Right renal cortex interstitium (tissue), 3 donors: ENCODE measurements around the gene GOLGA7B. TPM values are rescaled to one million over a fixed set of nuclear protein-coding genes. Genes with fewer than 3 reads are reported as not detected.
"Not testable (repeated sequence)": the region's sequence is repeated elsewhere in the genome, so short reads cannot be mapped to it uniquely, and the experiment has no call there.

ENCODE experiments used
- DNase-seq, 3 donors: peaks; one replicate each; pipeline ENCODE4 v3.0.0-alpha.2; 2013; ENCODE audit warnings: low read depth in 3 of 3, low spot score in 2 of 3
- polyA plus RNA-seq, 3 donors: library from polyadenylated mRNA; unstranded; fragments of 120-200 nt; gene quantifications; one replicate each; pipeline ENCODE4 v1.2.1, GENCODE V29; 2013; ENCODE audit not compliant: insufficient read length in 3 of 3

The GOLGA7B gene
- polyA plus RNA-seq, 3 donors = 0.42 to 0.51 (median 0.50) TPM

DNA sequence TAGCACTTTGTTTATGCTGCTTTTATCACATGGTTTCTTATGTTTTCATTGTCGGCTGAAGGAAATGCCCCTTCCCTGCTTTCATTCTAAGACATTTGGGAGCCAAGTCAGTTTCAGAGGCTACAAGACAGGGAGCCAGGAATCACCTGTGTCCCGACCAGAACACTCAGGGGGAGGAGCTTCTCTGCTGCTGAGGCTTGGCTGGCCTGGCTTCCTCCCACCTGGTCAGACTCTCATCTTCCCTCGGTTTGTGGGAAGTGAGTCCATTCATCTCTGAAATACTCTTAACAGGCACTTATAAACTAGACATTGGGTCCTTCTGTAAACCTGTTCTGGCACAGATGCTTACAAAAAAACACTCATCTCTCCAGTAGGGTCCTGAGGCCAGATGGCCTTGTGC, 19.6 kb upstream of the GOLGA7B start:
- DNase-seq = no peak

DNA sequence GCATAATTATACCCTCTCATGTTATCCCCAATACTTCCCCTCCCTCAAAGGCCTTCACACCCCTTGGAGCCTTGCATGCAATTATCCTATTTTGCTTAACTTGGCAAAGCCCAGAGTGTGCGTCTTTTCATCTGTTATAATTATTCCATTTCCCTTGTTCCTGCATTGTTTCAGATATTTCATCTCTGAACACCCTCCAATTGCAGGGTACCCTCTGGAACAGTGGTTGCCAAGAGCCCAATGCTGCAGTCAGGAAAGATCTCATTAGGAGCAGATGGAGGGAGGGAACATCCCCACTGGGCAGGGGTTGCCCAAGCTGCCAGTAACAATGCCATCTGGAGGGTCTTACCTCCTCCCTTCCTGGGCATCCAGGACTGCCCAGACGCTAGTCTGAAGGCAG, 18.4 kb upstream of the GOLGA7B start:
- no peak for DNase-seq

DNA sequence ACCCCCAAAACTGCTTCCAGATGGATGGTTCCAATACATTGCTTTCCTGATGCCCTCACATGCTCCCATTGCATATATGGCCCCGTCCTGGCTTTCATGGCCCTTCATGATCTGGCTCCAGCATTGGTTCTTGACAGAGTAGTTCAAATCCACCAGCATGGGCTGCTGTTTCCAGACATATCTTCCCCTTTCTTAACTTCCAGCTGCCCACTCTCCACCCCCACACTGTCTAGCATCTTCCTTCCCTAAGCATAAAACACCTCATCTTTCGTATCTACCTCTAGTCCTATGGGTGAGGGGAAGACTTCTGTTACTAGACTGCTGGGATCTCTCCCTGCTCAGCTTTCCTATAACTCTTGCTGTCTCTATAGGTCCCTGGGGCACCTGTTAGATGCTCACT, 13.2 kb upstream of the GOLGA7B start:
- DNase-seq = no peak

DNA sequence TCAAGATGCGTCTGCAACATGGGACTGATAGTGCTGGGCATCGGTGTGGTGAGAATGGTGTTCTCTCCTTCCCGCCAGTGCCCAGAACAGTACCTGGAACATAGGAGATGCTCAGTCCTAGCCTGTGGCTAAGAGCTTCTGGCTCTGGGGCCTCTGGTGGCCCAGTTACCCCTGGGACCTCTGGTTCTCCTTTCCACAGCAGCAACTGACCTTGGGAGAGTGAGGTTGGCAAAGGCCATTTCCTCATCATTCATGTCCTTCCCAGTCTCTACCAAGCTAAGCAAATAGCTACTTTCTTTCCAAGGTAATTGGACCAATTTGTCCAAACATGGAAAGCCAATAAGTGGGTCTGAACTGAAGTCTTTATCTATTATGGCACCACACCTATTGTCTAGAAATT, 11.6 kb upstream of the GOLGA7B start:
- no peak for DNase-seq

DNA sequence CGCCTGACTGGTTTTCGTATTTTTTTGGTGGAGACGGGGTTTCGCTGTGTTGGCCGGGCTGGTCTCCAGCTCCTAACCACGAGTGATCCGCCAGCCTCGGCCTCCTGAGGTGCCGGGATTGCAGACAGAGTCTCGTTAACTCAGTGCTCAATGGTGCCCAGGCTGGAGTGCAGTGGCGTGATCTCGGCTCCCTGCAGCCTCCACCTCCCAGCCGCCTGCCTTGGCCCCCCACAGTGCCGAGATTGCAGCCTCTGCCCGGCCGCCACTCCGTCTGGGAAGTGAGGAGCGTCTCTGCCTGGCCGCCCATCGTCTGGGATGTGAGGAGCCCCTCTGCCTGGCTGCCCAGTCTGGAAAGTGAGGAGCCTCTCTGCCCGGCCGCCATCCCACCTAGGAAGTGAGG, 8.5 kb upstream of the GOLGA7B start:
- DNase-seq = not testable (repeated sequence)

DNA sequence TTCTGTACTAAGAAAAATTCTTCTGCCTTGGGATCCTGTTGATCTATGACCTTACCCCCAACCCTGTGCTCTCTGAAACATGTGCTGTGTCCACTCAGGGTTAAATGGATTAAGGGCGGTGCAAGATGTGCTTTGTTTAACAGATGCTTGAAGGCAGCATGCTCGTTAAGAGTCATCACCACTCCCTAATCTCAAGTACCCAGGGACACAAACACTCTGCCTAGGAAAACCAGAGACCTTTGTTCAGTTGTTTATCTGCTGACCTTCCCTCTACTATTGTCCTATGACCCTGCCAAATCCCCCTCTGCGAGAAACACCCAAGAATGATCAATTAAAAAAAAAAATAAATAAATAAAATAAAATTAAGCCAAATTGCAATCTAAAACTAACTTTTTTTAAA, 7.5 kb upstream of the GOLGA7B start:
- not testable (repeated sequence) for DNase-seq

DNA sequence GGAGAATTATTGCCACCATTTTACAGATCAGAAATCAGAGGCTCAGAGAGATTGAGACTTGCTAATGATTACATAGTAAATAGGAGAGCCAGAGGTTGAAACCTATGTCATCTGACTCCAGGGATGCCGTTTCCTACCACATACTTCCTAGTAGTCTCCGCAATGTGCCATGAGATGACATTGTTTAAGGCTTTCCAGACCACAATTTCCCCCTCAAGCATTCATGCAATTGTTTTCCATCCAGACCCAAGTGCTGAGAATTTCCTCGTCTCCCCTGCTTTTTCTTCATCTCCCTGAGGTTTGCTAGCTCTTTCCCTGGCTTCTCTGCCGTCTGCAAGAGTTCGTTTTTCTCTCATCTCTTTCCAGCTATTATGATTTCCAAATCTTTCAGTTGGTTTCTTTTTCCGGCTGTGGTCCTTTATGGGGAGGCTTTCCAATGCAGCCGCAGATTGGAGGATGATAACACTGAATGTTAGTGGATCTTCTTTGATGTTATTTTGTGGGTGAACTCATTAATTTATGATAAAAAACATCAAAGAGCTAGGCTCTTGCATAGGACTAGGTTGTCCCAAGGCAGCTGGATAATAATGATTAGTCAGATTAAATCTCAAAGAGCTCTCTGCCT, 6.9 kb upstream of the GOLGA7B start:
- DNase-seq = no peak

DNA sequence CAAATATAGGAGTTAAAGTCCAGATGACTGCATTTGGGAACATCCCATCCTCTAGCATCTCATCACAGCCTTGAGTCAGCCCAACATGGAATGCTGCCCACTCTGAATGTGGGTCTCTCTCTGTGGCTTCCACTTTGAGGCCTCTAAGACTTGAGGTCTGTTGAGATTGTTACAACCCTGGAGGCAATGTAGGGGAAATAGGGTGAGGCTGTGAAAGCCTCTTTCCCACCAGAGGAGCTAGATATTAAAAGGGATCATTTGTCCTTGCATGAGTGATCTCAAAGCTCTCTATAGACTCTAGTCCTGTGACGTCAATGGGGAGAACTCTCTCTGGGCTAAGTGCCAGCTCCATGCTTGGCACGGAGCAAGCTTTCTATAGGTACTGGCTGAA, 6.4 kb upstream of the GOLGA7B start:
- no peak for DNase-seq

DNA sequence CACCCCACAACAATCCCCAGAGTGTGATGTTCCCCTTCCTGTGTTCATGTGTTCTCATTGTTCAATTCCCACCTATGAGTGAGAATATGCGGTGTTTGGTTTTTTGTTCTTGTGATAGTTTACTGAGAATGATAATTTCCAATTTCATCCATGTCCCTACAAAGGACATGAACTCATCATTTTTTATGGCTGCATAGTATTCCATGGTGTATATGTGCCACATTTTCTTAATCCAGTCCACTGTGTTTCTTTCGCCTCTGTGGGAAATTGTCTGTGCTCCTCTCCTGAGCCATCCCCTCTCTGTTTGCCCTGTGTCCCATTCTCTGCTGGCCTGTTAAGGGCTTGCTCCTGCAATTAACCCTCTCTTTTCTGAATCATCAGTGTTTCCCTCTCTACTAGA, 5.7 kb upstream of the GOLGA7B start:
- DNase-seq = not testable (repeated sequence)

DNA sequence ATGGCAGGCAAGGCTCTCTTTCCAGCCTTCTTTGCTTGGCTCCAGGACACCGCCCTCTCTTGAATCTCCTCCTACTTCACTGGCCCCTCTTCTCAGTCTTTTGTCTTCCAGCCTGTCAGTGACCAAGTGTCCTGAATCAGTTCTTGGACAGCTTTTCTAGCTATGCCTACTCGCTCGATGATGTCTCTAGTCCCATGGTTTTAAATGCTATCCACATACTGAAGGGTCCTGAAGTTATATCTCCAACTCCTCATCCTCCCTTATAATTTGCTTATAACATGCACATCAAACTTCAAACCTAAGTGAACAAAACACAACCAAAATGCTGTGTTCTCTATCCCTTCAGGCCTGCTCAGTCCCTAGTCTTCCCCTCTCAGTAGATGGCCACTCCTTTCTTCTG, 5.0 kb upstream of the GOLGA7B start:
- no peak for DNase-seq

DNA sequence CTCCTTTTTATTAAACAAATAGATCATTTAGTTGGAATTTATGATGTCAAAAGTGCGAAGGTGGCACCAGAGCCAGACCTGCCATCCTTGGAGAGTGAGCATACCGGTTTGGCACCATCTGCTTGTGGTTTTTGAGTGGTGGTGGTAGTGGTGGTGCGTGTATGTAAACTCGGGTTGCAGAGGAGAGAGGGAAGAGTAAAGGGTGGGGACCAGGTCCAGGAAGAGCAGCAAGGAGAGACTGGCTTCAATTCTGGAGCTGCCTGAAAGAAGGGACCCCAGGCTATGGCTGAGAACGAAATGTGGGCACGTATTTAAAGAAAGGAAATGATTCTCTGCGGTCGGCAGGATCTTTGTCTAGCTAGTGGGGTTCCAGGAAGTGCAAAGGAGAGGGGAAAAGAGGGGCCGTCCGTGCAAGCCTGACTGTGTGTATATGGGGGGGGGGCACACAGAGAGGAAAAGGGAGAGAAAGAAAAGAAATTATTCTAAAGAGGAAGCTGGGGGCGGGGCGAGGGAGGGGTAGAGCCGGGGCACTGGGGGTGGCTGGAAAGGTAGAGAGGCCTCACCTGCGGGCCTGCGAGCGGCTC, 448 bp upstream of the GOLGA7B start:
- DNase-seq = no peak

DNA sequence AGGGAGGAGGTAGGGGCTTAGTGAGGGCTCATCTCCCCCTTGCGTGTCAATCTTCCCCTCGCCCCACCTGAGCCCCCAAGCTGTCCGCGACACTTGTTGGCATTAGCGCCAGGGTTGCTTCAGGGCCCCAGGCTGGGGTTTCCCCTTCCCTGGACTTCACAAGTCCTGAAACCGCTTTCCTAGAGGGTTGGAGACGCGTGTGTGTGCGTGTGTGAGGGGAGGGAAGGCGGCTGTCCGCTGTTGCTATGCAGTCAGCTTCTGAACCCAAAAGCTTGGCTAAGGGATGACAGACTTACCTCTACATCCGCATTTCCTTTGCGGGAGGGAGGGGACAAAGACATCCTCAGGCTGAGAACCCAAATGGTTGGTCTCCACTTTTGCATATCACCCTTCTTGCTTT, 803 bp downstream of the GOLGA7B start:
- no peak for DNase-seq

DNA sequence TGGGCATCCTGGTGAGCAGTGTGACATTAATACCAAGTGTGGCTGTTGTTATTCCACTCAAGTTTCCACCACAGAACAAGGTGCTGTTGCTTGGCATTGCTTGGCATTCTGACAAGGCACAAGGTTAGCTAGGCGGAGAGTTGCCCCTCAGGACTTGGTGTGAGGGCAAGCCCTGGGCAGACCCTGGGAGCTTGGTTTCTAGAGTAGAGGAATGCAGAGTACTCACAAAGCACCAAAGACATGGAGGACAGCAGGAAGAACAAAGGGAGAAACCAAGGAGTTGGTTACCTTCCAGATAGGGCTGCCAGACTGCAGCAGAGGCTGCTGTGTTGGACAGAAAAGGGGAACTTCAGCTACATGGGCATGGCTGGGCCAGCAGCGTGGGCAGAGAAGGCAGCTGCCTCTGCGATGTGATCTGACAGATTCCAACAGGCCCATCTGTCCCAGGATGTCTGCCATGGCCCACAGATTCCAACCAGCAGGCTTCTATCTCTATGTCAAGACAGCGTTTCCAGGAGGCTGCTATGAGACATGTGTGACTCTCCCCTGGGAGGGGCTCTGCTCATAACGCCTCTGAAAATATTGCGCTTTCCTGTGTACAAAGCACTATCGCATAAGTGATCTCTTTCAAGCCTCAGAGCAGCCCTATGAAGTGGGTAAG, 1.8 kb downstream of the GOLGA7B start:
- DNase-seq = no peak

DNA sequence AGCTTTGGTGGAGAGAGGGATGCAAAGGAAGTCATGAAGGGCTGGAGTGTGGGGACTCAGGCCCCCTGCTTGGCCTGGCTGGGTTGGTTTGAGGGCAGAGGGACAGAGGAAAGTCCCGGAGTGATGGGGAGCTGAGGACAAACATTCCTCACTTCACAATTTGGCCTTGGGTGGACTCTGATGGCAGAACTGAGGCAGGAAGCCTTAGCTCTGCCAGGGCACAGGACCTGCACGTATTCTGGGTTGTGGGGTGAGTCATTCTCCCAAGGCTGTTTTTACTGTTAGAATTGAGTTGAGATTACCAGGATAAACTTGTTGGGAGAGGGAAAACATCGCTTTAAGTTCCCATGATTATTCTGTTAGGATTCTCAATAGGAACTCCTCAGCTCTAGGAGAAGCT, 2.6 kb downstream of the GOLGA7B start:
- DNase-seq = no peak

DNA sequence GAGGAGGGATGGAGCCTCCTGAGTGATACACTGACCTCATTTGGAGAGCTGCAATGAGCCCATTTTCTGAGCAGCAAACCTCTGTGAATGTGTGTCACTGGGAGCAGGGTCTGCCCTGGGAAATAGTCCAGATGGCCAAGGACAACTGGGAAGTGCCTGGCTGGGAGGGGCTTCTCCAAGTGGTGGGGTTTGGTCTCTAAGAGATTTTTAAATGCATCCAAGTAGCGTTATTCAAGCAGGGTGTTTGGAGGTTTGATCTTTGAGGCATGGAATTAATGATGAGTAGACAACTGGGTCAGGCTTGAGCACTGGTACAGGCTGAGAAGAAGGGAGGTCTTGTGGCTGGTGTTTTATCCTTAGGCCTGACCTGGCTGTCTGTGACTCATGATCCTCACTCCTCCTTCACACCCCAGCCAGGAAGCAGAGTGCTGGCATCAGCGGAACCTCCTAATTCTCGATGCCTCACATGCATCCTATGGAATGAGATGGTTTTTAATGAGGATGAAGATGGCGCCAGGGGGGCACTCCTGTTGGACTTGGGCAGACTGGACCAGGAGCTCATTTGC, 3.3 kb downstream of the GOLGA7B start:
- no peak for DNase-seq

DNA sequence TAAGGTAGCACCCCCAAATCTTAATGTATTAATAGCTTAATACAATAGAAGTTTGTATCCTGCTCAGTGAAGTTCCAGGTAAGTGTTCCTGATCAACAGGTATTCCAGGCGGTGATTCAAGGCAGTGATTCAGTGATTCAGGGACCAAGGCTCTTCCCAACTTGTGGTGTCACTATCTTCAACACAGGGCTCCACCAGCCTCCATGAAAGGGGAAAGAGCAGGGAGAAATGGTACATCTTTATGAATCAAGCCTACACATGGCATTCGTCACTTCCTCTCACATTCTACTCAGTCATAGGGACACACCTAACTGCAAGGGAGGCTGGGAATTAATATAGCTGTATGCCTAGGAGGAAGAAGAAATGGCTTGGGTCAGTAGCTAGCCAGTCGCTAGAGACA, 5.1 kb downstream of the GOLGA7B start:
- DNase-seq = no peak

DNA sequence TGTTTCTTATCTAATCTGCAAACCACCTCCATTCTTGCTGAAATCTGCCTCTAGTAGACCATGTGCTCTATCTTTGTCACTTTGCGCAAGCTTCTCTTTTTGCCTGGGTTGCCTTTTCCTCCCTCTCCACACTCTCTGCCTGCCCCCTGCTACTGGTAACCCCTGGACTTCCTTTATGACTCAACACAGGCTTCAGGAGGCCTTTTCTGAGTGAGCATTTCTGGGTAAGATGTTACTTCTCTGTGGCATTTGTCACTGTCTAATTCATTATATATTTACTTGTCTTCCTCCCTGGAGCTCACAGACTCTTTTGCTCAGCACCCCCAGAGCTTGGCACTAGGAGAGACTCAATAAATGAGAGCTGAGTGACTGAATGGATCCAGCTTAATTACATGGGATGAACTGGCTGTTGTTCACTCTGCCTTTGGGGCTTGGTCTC, 8.4 kb downstream of the GOLGA7B start:
- no peak for DNase-seq

DNA sequence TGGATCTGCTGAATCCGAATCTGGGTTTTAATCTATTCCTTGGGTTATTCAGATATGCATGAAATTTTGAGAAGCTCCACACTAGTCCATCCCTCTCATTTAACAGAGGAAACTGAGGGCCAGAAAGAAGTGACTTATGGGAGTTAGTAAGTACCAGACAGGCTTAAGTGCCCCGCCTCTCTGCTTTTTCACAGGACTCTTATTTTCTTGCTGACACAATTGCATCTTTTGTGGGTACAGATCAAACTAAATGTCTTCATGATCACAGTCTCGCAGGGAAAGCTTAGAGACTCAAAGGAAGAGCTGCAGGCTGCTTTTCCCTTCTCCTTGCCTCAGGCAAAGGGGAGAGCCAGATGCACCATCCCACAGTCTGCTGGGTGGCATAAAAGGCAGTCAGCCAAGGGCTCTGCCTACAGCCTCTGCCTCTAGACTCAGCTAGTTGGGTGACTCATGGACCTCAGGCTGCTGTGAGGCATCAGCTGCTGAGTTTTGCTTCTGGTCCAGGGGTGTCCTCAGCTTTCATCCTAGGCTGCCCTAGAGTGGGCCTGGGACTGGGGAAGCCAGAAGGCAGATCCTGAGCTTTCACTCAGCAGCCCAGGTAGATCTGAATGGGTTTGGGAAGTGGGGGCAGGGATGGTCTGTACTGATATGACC, 11.6 kb downstream of the GOLGA7B start:
- no peak for DNase-seq

DNA sequence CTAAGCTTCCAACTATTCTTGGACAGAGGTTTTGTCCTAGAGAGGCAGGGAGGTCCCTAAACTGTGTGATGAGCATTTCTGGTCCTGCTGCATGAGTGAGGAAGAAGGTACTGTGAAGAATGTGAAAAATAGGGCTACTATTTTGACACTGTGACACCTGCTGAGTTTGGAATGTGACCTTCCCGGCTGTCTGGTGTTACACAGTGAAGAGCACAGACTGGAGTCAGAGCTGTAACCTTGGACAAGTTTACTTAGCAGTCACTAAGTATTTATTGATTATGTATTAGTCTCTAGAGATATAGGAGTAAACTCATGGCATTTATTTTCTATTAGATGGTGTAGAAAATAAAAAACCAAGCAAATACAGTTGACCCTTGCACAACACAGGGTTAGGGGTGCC, 12.3 kb downstream of the GOLGA7B start:
- no peak for DNase-seq

DNA sequence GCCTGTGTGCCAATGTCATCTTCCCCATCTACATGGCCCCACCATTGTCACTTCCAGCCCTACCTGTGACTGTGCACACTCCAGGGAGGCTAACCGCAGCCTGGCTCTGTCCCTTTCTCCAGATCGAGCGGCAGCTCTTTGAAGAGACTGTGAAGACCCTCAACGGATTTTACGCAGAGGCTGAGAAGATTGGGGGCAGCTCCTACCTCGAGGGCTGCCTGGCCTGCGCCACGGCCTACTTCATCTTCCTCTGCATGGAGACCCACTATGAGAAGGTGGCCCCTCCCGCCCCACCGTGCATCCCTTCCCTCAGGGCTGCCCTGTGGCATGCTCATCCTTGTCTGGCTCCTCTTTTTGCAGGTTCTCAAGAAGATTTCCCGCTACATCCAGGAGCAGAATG, 14.2 kb downstream of the GOLGA7B start:
- DNase-seq = no peak

DNA sequence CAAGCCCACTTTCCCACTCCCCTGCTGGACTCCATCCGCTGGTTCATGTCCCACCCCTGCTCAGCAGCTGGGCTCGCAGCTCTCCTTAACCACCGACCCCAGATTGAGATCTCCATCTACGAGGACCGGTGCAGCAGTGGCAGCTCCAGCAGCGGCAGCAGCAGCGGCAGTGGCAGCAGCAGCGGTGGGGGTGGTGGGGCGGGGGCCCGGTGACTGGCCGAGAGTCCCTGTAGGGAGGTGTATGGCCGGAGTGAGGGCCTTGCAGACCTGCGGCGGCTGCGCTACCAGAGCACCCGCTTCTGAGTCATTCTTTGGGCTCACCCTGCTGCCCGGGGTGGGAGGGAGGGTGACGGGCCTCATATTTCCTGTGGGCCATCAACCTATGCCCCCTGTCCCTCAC, 15.8 kb downstream of the GOLGA7B start:
- DNase-seq = no peak
